Panc1 (cell line): ENCODE results near the gene CYP2C18. TPM values are rescaled to one million over a fixed set of nuclear protein-coding genes. Genes with fewer than 3 reads are reported as not detected.

Experiments used
- ATAC-seq: fragments of 200-7000 bp; cut with Tn5 transposase; 2 replicates; pipeline ENCODE4 v1.9.1; 2020; ENCODE audit warnings: mild to moderate bottlenecking, moderate library complexity
- BruUV-seq: library from RNA; stranded (reverse); fragments of 400-500 nt; replicated peaks from 2 replicates; lab custom pipeline; 2021; lab: Mats Ljungman, UMichigan
- CTCF ChIA-PET: fragments of 300-600 bp; sonication (Branson Sonifier 250); formaldehyde crosslinking; loops from one replicate; lab custom pipeline; 2022; ENCODE audit warnings: antibody characterized with exemption; lab: Charles Lee
- POLR2A ChIA-PET: fragments of 300-600 bp; sonication (Branson Sonifier 250); formaldehyde crosslinking; loops from one replicate; lab custom pipeline; 2022; ENCODE audit warnings: antibody characterized with exemption; lab: Charles Lee
- DNase-seq: peaks from one replicate; pipeline ENCODE4 v3.0.0-alpha.2; 2010; ENCODE audit warnings: low read depth, low spot score
- H3K27ac ChIP-seq: 2 replicates; pipeline ENCODE4 v1.5.1; 2011; ENCODE audit warnings: mild to moderate bottlenecking, low read length, inconsistent platforms
- H3K27me3 ChIP-seq: fragments of 200-500 bp; sonication (Bioruptor generic); 2 replicates; pipeline ENCODE4 v1.6.0; 2014; ENCODE audit warnings: low read length, inconsistent platforms; ENCODE audit not compliant: control insufficient read depth, insufficient read depth
- H3K36me3 ChIP-seq: fragments of 200-500 bp; sonication (Bioruptor generic); 2 replicates; pipeline ENCODE4 v1.5.1; 2014; ENCODE audit warnings: inconsistent platforms, mild to moderate bottlenecking, low read length, moderate library complexity; ENCODE audit not compliant: control insufficient read depth, insufficient read depth
- H3K4me1 ChIP-seq: 2 replicates; pipeline ENCODE4 v1.5.1; 2011; ENCODE audit warnings: inconsistent platforms, mild to moderate bottlenecking, low read length, moderate library complexity; ENCODE audit not compliant: control insufficient read depth, insufficient read depth
- H3K4me3 ChIP-seq, 2 experiments: 2 replicates each; pipeline ENCODE4 v1.5.1; 2011 to 2012; ENCODE audit warnings: low read depth in 2 of 2, low read length in 2 of 2, mild to moderate bottlenecking in 2 of 2, inconsistent platforms in 1 of 2, moderate library complexity in 1 of 2
- H3K9me3 ChIP-seq: fragments of 200-500 bp; sonication (Bioruptor generic); 2 replicates; pipeline ENCODE4 v1.5.1; 2014; ENCODE audit warnings: low read depth, mild to moderate bottlenecking, inconsistent platforms, low read length, moderate library complexity; ENCODE audit not compliant: control insufficient read depth, insufficient read depth
- CTCF ChIP-seq: fragments of 450-650 bp; IDR thresholded peaks from 2 replicates; pipeline ENCODE4 v1.5.1; 2017; ENCODE audit warnings: mild to moderate bottlenecking
- POLR2AphosphoS5 ChIP-seq: IDR thresholded peaks from 2 replicates; pipeline ENCODE4 v1.6.1; 2012; ENCODE audit warnings: mild to moderate bottlenecking, low read depth, low read length, moderate library complexity
- REST ChIP-seq, 2 experiments: IDR thresholded peaks; 2 replicates each; pipeline ENCODE4 v1.6.1; 2011 to 2012; ENCODE audit warnings: low read depth in 2 of 2, control low read depth in 1 of 2, low read length in 1 of 2, mild to moderate bottlenecking in 1 of 2, moderate library complexity in 1 of 2; ENCODE audit not compliant: insufficient read depth in 1 of 2
- SIN3A ChIP-seq: IDR thresholded peaks from 2 replicates; pipeline ENCODE4 v1.6.1; 2012; ENCODE audit warnings: low read depth, mild to moderate bottlenecking, low read length, moderate library complexity, borderline replicate concordance; ENCODE audit not compliant: insufficient read depth
- TCF7L2 ChIP-seq: IDR thresholded peaks from 2 replicates; pipeline ENCODE4 v1.6.1; 2011; ENCODE audit warnings: mild to moderate bottlenecking, low read depth, low read length, inconsistent platforms
- in situ Hi-C: cut with HindIII; loops from 2 replicates; pipeline ENCODE4 v1.10.0; 2016; ENCODE audit warnings: low sequenced_read_pairs, low pct_unique_long_range_greater_than_20kb
- intact Hi-C: fragments of 100-400 bp; cut with micrococcal nuclease; formaldehyde crosslinking; loops from one replicate; pipeline ENCODE4 v1.10.0; 2022; ENCODE audit not compliant: unreplicated experiment
- total RNA-seq: library from RNA; stranded (reverse); gene quantifications from one replicate; pipeline ENCODE4 v1.2.1, GENCODE V29; 2021; ENCODE audit not compliant: unreplicated experiment

Gene CYP2C18
- total RNA-seq, 1 experiment from 2014 or later = not detected

GRCh38 chr10:94757916-94758315 is 74.4 kb downstream of the CYP2C18 start:
- Histone ChIP-seq H3K27ac (no peak overlapping the region), H3K4me1 (no peaks in the 10 kb centered on the region), H3K36me3 (no peaks in the 10 kb centered on the region), H3K4me3 (no peak overlapping the region), H3K27me3 (no peaks in the 10 kb centered on the region), H3K9me3 (no peaks in the 10 kb centered on the region)
- ATAC-seq (no peak), DNase-seq (no peak)
- BruUV-seq = no TSS peak
- POLR2A ChIA-PET = no interaction called here
- TF ChIP-seq REST (IDR thresholded peaks at IDR 0.05; ENCODE audit: insufficient read depth in 1 of 2, low read depth in 2 of 2, low read length in 1 of 2) (no peak), POLR2AphosphoS5 (no peak), SIN3A (no peak), TCF7L2 (no peak)
- CTCF ChIA-PET = no interaction called here
- intact Hi-C loops = no loop called here
- in situ Hi-C loops = no loop called here

GRCh38 chr10:94760586-94761178 is 77.2 kb downstream of the CYP2C18 start:
- no peaks in the 10 kb centered on the region for H3K27me3 ChIP-seq
- no peaks in the 10 kb centered on the region for H3K36me3 ChIP-seq
- intact Hi-C loops (no loop called here), in situ Hi-C loops (no loop called here)
- TF ChIP-seq POLR2AphosphoS5 = no peak
- TF ChIP-seq SIN3A = no peak
- no peak for TF ChIP-seq REST (IDR thresholded peaks at IDR 0.05; ENCODE audit: insufficient read depth in 1 of 2, low read depth in 2 of 2, low read length in 1 of 2)
- TF ChIP-seq CTCF = no peak
- no peak for TF ChIP-seq TCF7L2
- DNase-seq = no peak
- H3K27ac ChIP-seq = no peak overlapping the region
- ChIA-PET POLR2A (no interaction called here), CTCF (no interaction called here)
- H3K4me1 ChIP-seq = no peaks in the 10 kb centered on the region
- BruUV-seq = no TSS peak
- no peak for ATAC-seq
- no peak overlapping the region for H3K4me3 ChIP-seq
- H3K9me3 ChIP-seq = no peaks in the 10 kb centered on the region
